ENCODE results near the gene ARRDC2. TPM values are rescaled to one million over a fixed set of nuclear protein-coding genes. Genes with fewer than 3 reads are reported as not detected.
"Not testable (repeated sequence)": the region's sequence is repeated elsewhere in the genome, so short reads cannot be mapped to it uniquely, and the experiment has no call there.

Gene ARRDC2
- polyA plus RNA-seq, 1 donor = 2.3 TPM

- no peak for DNase-seq
These were observed 18.4 kb upstream of the ARRDC2 start for GRCh38 chr19:17989425-17990094.

DNA sequence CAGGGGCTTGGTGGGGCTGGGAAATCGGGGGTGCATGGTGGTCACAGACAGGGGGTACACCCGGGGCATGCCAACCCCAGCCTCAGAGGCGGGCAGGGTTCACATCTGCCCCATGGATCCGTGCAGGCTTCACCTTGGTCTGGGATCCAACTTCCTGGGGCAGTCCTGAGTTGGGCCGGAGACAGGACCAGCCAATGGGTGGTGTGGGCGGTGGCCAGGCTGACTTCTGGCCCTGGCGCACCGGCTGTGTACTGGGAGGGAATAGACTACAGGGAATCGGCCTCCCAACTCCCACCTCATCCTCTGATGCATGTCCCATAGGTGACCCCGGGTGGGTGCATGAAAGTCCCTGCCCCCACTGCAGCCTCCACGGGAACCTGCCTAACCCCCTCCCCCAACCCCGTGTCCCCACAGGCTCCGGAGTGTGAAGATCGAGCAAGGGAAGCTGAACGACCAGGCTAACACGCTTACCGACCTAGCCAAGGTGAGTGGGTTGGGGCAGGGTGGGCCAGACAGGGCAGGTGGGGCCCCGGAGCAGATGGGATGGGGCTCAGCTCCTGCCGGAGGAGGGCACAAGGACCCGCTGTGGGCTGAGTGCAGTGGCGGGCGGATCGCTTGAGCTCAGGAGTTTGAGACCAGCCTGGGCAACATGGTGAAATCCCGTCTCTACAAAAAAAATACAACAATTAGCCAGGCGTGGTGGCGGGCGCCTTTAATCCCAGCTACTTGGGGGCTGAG, 14.7 kb upstream of the ARRDC2 start:
- DNase-seq = no peak

- peak; percentile 73 for DNase-seq
These were observed 11.1 kb upstream of the ARRDC2 start for GRCh38 chr19:17996826-17997316.

DNA sequence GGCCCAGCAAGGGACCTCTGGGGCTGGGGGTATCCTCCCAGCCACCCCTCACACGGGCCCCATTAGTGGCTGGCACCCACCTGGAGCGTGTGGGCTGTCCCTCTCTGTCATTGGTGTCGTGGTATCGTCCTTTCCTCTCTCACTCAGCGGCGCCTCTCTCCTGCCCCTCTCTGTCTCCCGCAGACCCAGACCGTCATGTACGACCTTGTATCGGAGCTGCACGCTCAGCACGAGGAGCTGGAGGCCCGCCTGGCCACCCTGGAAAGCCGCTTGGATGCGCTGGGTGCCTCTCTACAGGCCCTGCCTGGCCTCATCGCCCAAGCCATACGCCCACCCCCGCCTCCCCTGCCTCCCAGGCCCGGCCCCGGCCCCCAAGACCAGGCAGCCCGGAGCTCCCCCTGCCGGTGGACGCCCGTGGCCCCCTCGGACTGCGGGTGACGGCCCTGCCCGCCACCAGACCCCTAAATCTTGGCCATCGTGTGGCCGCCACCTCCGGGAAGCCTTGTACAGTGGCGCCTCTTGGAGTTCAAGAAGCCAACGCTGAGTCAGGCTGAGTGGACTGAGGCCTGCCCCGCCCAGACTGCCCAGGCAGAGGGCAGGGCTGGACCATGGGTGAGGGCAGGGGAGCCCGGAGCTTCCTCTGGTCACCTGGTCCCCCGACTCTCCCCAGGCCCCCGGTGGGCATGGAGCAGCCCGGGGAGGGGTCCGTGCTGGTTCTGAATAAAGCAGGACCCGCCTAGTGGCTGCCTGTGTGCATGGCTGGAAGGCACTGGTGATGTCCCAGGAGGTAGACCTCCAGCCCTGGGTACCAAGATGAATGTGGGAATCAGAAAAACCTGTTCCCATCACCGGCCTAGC, 9.8 kb upstream of the ARRDC2 start:
- DNase-seq = no peak

GRCh38 chr19:17998827-17999150, 9.2 kb upstream of the ARRDC2 start:
- DNase-seq = no peak

DNA sequence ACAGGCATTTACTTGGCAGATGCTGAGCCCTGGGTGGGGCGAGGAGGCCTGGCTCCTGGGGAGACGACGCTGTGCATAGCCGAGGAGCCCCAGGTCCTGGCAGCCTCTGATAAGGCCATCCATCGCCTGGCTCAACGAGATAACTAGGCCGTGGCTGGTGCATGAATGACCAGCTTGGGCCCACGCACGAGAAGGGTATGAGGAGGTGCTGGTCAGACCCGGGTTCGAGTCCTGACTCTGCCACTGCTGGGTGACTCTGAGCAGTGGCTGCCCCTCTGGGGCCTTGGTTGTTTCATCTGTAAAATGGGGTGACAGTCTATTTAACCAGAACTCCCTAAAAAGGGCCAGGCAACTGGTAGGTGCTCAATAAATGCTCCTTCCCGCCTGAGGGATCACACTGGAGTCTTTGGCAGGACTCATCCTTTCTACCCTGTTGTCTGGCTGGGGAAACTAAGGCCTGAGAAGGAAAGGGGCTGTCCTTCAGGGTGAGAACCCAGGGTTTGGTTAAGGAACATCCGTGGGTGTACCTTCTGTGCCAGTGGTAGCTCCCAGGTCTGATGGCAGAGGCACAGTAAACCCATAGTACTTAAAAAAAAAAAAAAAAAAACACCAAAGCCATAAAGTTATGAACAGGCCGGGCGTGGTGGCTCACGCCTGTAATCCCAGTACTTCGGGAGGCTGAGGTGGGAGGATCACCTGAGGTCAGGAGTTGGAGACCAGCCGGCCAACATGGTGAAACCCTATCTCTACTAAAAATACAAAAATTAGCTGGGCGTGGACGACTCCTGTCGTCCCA, 8.1 kb upstream of the ARRDC2 start:
- no peak for DNase-seq

DNA sequence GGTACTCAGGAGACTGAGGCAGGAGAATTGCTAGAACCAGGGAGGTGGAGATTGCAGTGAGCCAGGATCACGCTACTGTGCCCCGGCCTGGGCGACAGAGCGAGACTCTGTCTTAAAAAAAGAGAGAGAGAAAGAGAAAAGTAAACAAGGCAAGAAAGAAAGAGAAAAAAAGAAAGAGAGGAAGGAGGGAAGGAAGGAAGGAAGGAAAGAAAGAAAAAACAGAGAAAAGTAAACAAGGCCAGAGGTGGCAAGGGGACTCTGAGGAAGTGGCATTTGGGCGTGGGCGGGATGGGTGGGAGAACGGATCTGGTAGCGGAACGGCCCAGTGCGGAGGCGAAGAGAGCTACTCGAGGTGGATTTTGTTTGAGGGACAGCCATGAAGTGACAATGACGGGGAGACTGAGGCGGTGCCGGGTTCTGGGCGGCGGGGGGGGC, 7.5 kb upstream of the ARRDC2 start:
- DNase-seq = no peak

DNA sequence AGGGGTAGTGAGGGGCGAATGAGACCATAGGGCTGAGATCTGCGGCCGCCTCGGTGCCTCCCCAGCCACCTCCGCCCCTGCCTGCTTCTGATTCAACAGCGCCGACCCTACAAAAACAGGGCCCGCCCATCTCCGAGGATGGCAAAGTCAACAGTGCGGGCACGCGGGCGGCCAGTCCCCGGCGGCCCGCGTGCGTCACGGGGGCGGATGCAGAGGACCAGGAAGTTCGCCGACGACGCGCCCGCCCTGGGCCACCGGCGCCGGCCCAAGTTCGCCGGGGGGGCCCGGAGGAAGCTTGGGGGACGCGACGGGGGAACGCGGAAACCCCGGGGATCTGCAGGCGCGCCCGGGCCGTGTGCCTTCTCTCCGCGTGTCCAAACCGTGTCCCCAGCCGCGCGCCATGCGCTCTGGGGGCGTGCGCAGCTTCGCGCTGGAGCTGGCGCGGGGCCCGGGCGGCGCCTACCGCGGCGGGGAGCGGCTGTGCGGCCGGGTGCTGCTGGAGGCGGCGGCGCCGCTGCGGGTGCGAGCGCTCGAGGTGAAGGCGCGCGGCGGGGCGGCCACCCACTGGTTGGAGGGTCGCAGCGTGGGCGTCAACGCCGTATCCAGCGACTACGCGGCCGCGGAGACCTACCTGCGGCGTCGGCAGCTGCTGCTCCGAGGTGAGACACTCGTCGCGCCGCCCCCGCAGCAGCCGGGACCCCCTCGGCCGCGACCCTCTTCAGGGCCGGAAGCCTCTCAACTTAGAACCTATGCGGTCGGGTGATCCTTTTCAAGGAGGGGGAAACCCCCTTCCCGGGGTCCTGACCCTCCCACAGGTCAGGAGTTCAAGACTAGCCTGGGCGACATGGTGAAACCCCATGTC, 6.8 kb upstream of the ARRDC2 start:
- DNase-seq = no peak

DNA sequence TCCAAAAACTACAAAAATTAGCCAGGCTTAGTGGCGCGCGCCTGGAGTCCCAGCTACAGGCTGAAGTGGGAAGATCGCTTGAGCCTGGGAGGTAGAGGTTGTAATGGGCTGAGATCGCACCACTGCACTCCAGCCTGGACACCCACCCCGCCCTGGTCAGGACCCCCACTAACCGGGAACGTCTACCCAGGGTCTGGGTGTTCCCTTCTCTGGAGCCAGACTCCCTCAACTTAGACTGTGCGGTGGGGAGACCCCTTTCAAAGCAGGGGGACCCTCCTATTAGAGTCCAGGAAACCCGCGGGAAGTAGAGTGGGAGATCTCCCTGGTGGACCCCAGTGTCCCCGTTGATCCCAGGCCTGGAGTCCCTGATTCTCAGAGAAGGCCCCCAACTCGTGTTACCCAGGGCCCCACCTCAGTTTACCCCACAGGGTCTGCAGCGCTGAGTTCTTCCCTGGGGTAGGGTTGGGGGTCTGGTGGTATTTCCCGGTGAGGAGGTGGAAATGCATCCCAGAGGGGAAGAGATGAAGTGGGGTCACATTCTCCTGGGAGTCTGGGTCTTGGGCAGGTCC, 6.1 kb upstream of the ARRDC2 start:
- no peak for DNase-seq

DNA sequence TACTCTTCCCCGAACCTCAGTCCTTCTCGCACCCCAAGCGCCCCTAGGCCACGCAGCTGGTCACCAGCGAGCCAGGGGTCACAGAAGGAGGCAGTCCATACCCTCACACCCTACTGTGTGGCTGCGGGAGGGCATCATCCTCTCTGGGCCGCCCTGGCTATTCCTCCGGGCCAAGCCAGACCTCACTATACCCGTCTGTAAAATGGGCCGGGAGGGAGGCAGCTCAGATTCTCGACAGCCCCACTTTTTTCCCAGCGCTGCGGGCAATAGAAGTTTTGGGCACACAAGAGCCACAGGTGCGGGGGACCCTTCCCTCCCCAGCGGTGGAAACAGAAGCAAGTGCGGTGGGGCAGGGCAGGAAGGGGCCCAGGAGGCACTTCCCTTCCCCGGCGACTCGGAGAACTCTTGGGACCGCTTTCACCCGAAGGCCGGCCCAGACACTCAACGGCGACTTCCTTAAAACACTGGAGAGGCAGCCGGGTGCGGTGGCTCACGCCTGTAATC, 5.6 kb upstream of the ARRDC2 start:
- DNase-seq = no peak

DNA sequence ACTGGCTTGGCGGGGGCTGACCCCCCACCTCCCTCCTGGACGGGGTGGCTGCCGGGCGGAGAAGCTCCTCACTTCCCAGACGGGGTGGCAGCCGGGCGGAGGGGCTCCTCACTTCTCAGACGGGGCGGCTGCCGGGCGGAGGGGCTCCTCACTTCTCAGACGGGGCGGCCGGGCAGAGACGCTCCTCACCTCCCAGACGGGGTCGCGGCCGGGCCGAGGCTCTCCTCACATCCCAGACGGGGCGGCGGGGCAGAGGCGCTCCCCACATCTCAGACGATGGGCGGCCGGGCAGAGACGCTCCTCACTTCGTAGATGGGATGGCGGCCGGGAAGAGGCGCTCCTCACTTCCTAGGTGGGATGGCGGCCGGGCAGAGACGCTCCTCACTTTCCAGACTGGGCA, 2.2 kb upstream of the ARRDC2 start:
- not testable (repeated sequence) for DNase-seq

DNA sequence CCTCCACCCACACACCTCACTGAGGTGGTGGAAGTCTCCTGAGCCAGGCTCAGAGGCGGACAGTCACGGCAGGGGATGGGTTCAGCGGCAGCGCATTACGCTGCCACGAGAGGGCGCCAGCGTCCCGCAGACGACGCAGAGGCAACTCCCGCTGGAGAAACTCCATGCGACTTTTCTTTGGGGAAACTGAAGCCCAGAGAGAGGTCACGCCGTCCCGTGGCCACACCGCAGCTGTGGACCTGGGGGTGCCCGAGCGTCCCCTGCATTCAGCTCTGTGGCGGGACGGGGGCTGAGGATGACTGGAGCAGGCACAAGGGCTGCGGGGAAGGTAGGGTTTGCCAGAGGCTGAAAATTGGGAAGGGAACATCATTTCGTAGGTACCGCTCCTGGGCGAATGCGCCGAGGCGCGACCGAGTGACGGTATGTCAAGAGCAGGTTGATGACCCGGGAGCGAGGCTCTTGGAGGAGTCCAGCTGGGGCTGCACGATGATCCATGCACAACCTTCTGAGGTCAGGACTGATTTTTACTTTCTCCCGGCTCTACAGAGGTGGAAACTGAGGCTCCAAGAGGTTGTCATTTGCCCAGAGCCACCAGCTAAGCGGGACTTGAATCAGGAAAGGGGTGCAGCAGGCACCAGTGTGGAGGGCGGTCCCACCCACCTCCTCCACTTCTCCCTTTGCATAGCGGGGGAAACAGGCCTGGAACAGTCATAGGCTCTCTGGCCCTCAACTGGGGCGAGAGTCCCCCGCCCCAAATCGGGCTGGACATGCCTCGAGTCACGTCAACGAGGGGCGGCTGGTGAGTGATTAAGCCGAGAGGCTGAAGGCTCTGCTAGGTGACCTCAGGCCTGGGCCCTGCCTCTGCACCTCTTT, 690 bp upstream of the ARRDC2 start:
- DNase-seq = no peak

- no peak for DNase-seq
These were observed 844 bp downstream of the ARRDC2 start for GRCh38 chr19:18008814-18009213.

GRCh38 chr19:18009412-18010066, 1.6 kb downstream of the ARRDC2 start:
- DNase-seq = no peak

- DNase-seq = no peak
These were observed 2.2 kb downstream of the ARRDC2 start for GRCh38 chr19:18010149-18010548.

GRCh38 chr19:18013210-18014111, 5.5 kb downstream of the ARRDC2 start:
- DNase-seq = no peak

GRCh38 chr19:18014197-18014596, 6.2 kb downstream of the ARRDC2 start:
- no peak for DNase-seq

All from left kidney (tissue), 2 donors.